Body of pancreas (tissue), 4 donors: ENCODE data around the gene TTC3.

Experiments
- CTCF ChIP-seq, 7 experiments: fragments of 450-650 bp in 4 of 7; fragments of 200-600 bp in 3 of 7; sonication (generic) in 3 of 7; IDR thresholded peaks; one replicate each; pipeline ENCODE4 v1.5.1; 2016 to 2019; ENCODE audit warnings: antibody characterized with exemption in 7 of 7
- POLR2A ChIP-seq, 3 donors: fragments of 450-650 bp; IDR thresholded peaks; one replicate each; pipeline ENCODE4 v1.6.1; 2016; ENCODE audit warnings: antibody characterized with exemption in 3 of 3, mild to moderate bottlenecking in 2 of 3

GRCh38 chr21:37188825-37189224 lies 115.8 kb downstream of the TTC3 start:
- TF ChIP-seq CTCF (IDR thresholded peaks at IDR 0.05) (no peak), POLR2A (IDR thresholded peaks at IDR 0.05) (no peak)
